ENCODE data around the gene C3.

C3 gene

GRCh38 chr19:6737873-6738786 lies 17.7 kb upstream of the C3 start:
- peak overlapping the region; percentile 56 for H3K27ac ChIP-seq (ENCODE audit: insufficient read depth, low read length, poor library complexity, severe bottlenecking)
- peak; percentile 47 to 63 (median 53) for DNase-seq
- H3K9me3 ChIP-seq (ENCODE audit: control insufficient read depth, low read length), result no peaks in the 10 kb centered on the region
- peaks cover 41% of the 10 kb centered on the region for H3K4me1 ChIP-seq (ENCODE audit: control insufficient read depth, insufficient read depth, low read length, poor library complexity, severe bottlenecking)
- H3K4me3 ChIP-seq (ENCODE audit: insufficient read depth, low read depth, low read length, poor library complexity, severe bottlenecking), result peak overlapping the region; percentile 1
- H3K27me3 ChIP-seq (replicated peaks; ENCODE audit: control insufficient read depth, insufficient read depth, low read length, poor library complexity, severe bottlenecking), result no peaks in the 10 kb centered on the region
- H3K36me3 ChIP-seq (ENCODE audit: control insufficient read depth, insufficient read depth, low read length), result no peaks in the 10 kb centered on the region

GRCh38 chr19:6737284-6737872 lies 16.9 kb upstream of the C3 start, which contains the start of gene GPR108:
GPR108 (minus strand) TSS chr19:6737580; CDS start chr19:6737576, 4 bp downstream.
- no peaks in the 10 kb centered on the region for H3K9me3 ChIP-seq (ENCODE audit: control insufficient read depth, low read length)
- H3K27me3 ChIP-seq (replicated peaks; ENCODE audit: control insufficient read depth, insufficient read depth, low read length, poor library complexity, severe bottlenecking), result no peaks in the 10 kb centered on the region
- peak within 1 kb of the TSS; percentile 83 for H3K27ac ChIP-seq (ENCODE audit: insufficient read depth, low read length, poor library complexity, severe bottlenecking)
- H3K36me3 ChIP-seq (ENCODE audit: control insufficient read depth, insufficient read depth, low read length), result peaks cover 6% of the 10 kb centered on the region
- peak within 1 kb of the TSS; percentile 72 for H3K4me3 ChIP-seq (ENCODE audit: insufficient read depth, low read depth, low read length, poor library complexity, severe bottlenecking)
- DNase-seq, result peak; percentile 98 to 99 (median 99)
- H3K4me1 ChIP-seq (ENCODE audit: control insufficient read depth, insufficient read depth, low read length, poor library complexity, severe bottlenecking), result peaks cover 41% of the 10 kb centered on the region

GRCh38 chr19:6736917-6737283 lies 16.4 kb upstream of the C3 start:
- DNase-seq, result peak in 1 of 3 donors; percentile 21
- Histone ChIP-seq H3K9me3 (ENCODE audit: control insufficient read depth, low read length) (no peaks in the 10 kb centered on the region), H3K36me3 (ENCODE audit: control insufficient read depth, insufficient read depth, low read length) (peaks cover 8% of the 10 kb centered on the region), H3K27me3 (replicated peaks; ENCODE audit: control insufficient read depth, insufficient read depth, low read length, poor library complexity, severe bottlenecking) (no peaks in the 10 kb centered on the region), H3K4me3 (ENCODE audit: insufficient read depth, low read depth, low read length, poor library complexity, severe bottlenecking) (peak overlapping the region; percentile 72), H3K27ac (ENCODE audit: insufficient read depth, low read length, poor library complexity, severe bottlenecking) (peak overlapping the region; percentile 83), H3K4me1 (ENCODE audit: control insufficient read depth, insufficient read depth, low read length, poor library complexity, severe bottlenecking) (peaks cover 41% of the 10 kb centered on the region)

GRCh38 chr19:6736169-6736916 lies 15.9 kb upstream of the C3 start:
- H3K27ac ChIP-seq (ENCODE audit: insufficient read depth, low read length, poor library complexity, severe bottlenecking), result peak overlapping the region; percentile 83
- DNase-seq, result peak; percentile 46 to 55 (median 55)
- H3K9me3 ChIP-seq (ENCODE audit: control insufficient read depth, low read length), result no peaks in the 10 kb centered on the region
- peaks cover 41% of the 10 kb centered on the region for H3K4me1 ChIP-seq (ENCODE audit: control insufficient read depth, insufficient read depth, low read length, poor library complexity, severe bottlenecking)
- H3K4me3 ChIP-seq (ENCODE audit: insufficient read depth, low read depth, low read length, poor library complexity, severe bottlenecking), result peak overlapping the region; percentile 72
- no peaks in the 10 kb centered on the region for H3K27me3 ChIP-seq (replicated peaks; ENCODE audit: control insufficient read depth, insufficient read depth, low read length, poor library complexity, severe bottlenecking)
- peaks cover 8% of the 10 kb centered on the region for H3K36me3 ChIP-seq (ENCODE audit: control insufficient read depth, insufficient read depth, low read length)

- peaks cover 32% of the 10 kb centered on the region for H3K4me1 ChIP-seq (ENCODE audit: control insufficient read depth, insufficient read depth, low read length, poor library complexity, severe bottlenecking)
- no peak overlapping the region for H3K4me3 ChIP-seq (ENCODE audit: insufficient read depth, low read depth, low read length, poor library complexity, severe bottlenecking)
- H3K27me3 ChIP-seq (replicated peaks; ENCODE audit: control insufficient read depth, insufficient read depth, low read length, poor library complexity, severe bottlenecking), result no peaks in the 10 kb centered on the region
- peak overlapping the region; percentile 83 for H3K27ac ChIP-seq (ENCODE audit: insufficient read depth, low read length, poor library complexity, severe bottlenecking)
- peaks cover 8% of the 10 kb centered on the region for H3K36me3 ChIP-seq (ENCODE audit: control insufficient read depth, insufficient read depth, low read length)
- DNase-seq, result no peak
- no peaks in the 10 kb centered on the region for H3K9me3 ChIP-seq (ENCODE audit: control insufficient read depth, low read length)
Measured at GRCh38 chr19:6735181-6735911, 14.9 kb upstream of the C3 start.

- no peak overlapping the region for H3K27ac ChIP-seq (ENCODE audit: insufficient read depth, low read length, poor library complexity, severe bottlenecking)
- no peak overlapping the region for H3K4me3 ChIP-seq (ENCODE audit: insufficient read depth, low read depth, low read length, poor library complexity, severe bottlenecking)
- no peaks in the 10 kb centered on the region for H3K9me3 ChIP-seq (ENCODE audit: control insufficient read depth, low read length)
- DNase-seq, result no peak
- H3K36me3 ChIP-seq (ENCODE audit: control insufficient read depth, insufficient read depth, low read length), result peaks cover 15% of the 10 kb centered on the region
- peaks cover 23% of the 10 kb centered on the region for H3K4me1 ChIP-seq (ENCODE audit: control insufficient read depth, insufficient read depth, low read length, poor library complexity, severe bottlenecking)
- no peaks in the 10 kb centered on the region for H3K27me3 ChIP-seq (replicated peaks; ENCODE audit: control insufficient read depth, insufficient read depth, low read length, poor library complexity, severe bottlenecking)
Measured at GRCh38 chr19:6734096-6734696, 13.7 kb upstream of the C3 start.

GRCh38 chr19:6733338-6734095 lies 13.1 kb upstream of the C3 start:
- H3K9me3 ChIP-seq (ENCODE audit: control insufficient read depth, low read length), result no peaks in the 10 kb centered on the region
- no peak for DNase-seq
- no peak overlapping the region for H3K27ac ChIP-seq (ENCODE audit: insufficient read depth, low read length, poor library complexity, severe bottlenecking)
- no peaks in the 10 kb centered on the region for H3K27me3 ChIP-seq (replicated peaks; ENCODE audit: control insufficient read depth, insufficient read depth, low read length, poor library complexity, severe bottlenecking)
- peaks cover 15% of the 10 kb centered on the region for H3K36me3 ChIP-seq (ENCODE audit: control insufficient read depth, insufficient read depth, low read length)
- no peak overlapping the region for H3K4me3 ChIP-seq (ENCODE audit: insufficient read depth, low read depth, low read length, poor library complexity, severe bottlenecking)
- H3K4me1 ChIP-seq (ENCODE audit: control insufficient read depth, insufficient read depth, low read length, poor library complexity, severe bottlenecking), result peaks cover 16% of the 10 kb centered on the region

- no peak for DNase-seq
- Histone ChIP-seq H3K9me3 (ENCODE audit: control insufficient read depth, low read length) (no peaks in the 10 kb centered on the region), H3K27me3 (replicated peaks; ENCODE audit: control insufficient read depth, insufficient read depth, low read length, poor library complexity, severe bottlenecking) (no peaks in the 10 kb centered on the region), H3K4me1 (ENCODE audit: control insufficient read depth, insufficient read depth, low read length, poor library complexity, severe bottlenecking) (peaks cover 10% of the 10 kb centered on the region), H3K4me3 (ENCODE audit: insufficient read depth, low read depth, low read length, poor library complexity, severe bottlenecking) (no peak overlapping the region), H3K36me3 (ENCODE audit: control insufficient read depth, insufficient read depth, low read length) (peaks cover 15% of the 10 kb centered on the region), H3K27ac (ENCODE audit: insufficient read depth, low read length, poor library complexity, severe bottlenecking) (no peak overlapping the region)
Measured at GRCh38 chr19:6732803-6733337, 12.4 kb upstream of the C3 start.

Data from effector memory CD4-positive, alpha-beta T cell (primary cell).